HepG2 (cell line): Measurements from ENCODE around the gene LPCAT4. TPM values are rescaled to one million over a fixed set of nuclear protein-coding genes. Genes with fewer than 3 reads are reported as not detected.
A peak's percentile ranks its signal among the peaks of the same experiment; 100 is the strongest.

Source experiments
- BHLHE40 ChIP-seq: IDR thresholded peaks from 2 replicates; pipeline ENCODE4 v1.6.1; 2011; ENCODE audit warnings: low read length, improper control_type of control experiment
- CTCF ChIP-seq: sonication (generic); formaldehyde crosslinking; IDR thresholded peaks from 2 replicates; pipeline ENCODE4 v1.5.0; 2020; ENCODE audit warnings: mild to moderate bottlenecking, missing genetic modification reagents, moderate library complexity
- FOSL2 ChIP-seq: sonication (generic); formaldehyde crosslinking; IDR thresholded peaks from 2 replicates; pipeline ENCODE4 v1.4.0; 2020; ENCODE audit warnings: missing genetic modification reagents
- KMT2B ChIP-seq: IDR thresholded peaks from 2 replicates; pipeline ENCODE4 v1.6.1; 2016; ENCODE audit warnings: missing genetic modification reagents, missing compliant biosample characterization
- MTERF4 ChIP-seq: sonication (generic); formaldehyde crosslinking; IDR thresholded peaks from 2 replicates; pipeline ENCODE4 v1.8.0; 2023; ENCODE audit warnings: mild to moderate bottlenecking, missing genetic modification reagents
- MXI1 ChIP-seq: IDR thresholded peaks from 3 replicates; pipeline ENCODE4 v1.6.1; 2012; ENCODE audit warnings: low read depth, low read length, inconsistent platforms, borderline replicate concordance
- NR2C2 ChIP-seq: sonication (generic); formaldehyde crosslinking; IDR thresholded peaks from 2 replicates; pipeline ENCODE4 v1.4.0; 2020; ENCODE audit warnings: missing genetic modification reagents, mild to moderate bottlenecking, moderate library complexity, borderline replicate concordance
- PHF20 ChIP-seq: sonication (generic); formaldehyde crosslinking; IDR thresholded peaks from 2 replicates; pipeline ENCODE4 v1.5.0; 2020; ENCODE audit warnings: mild to moderate bottlenecking, missing genetic modification reagents
- POLR2A ChIP-seq, 2 experiments: IDR thresholded peaks; 2 replicates each; pipeline ENCODE4 v1.6.1; 2011; ENCODE audit warnings: low read depth in 2 of 2, low read length in 2 of 2, mild to moderate bottlenecking in 1 of 2, moderate library complexity in 1 of 2; ENCODE audit not compliant: insufficient read depth in 1 of 2
- RFX1 ChIP-seq: fragments of 450-650 bp; IDR thresholded peaks from 2 replicates; pipeline ENCODE4 v1.6.1; 2017
- SALL1 ChIP-seq: sonication (generic); formaldehyde crosslinking; IDR thresholded peaks from 2 replicates; pipeline ENCODE4 v1.8.0; 2022; ENCODE audit warnings: mild to moderate bottlenecking, missing genetic modification reagents
- SIN3A ChIP-seq: IDR thresholded peaks from 2 replicates; pipeline ENCODE4 v1.6.1; 2011; ENCODE audit warnings: low read depth, mild to moderate bottlenecking, control low read depth, low read length, borderline replicate concordance
- SRSF9 ChIP-seq: fragments of 200-400 bp; formaldehyde crosslinking; IDR thresholded peaks from 2 replicates; pipeline ENCODE4 v1.6.1; 2018; ENCODE audit warnings: borderline replicate concordance, mild to moderate bottlenecking, low read depth, low read length; ENCODE audit not compliant: insufficient read depth, poor library complexity, severe bottlenecking
- STAT5B ChIP-seq: sonication (generic); formaldehyde crosslinking; IDR thresholded peaks from 2 replicates; pipeline ENCODE4 v1.4.0; 2020; ENCODE audit warnings: missing genetic modification reagents
- SUZ12 ChIP-seq: fragments of 150-350 bp; IDR thresholded peaks from 2 replicates; pipeline ENCODE4 v1.6.1; 2014; ENCODE audit warnings: low read depth, low read length
- SYNCRIP ChIP-seq: fragments of 200-400 bp; formaldehyde crosslinking; IDR thresholded peaks from 2 replicates; pipeline ENCODE4 v1.6.1; 2018; ENCODE audit warnings: mild to moderate bottlenecking, low read depth, low read length; ENCODE audit not compliant: insufficient read depth
- ZHX1 ChIP-seq: sonication (generic); formaldehyde crosslinking; IDR thresholded peaks from 2 replicates; pipeline ENCODE4 v1.8.1; 2022; ENCODE audit warnings: low read depth, mild to moderate bottlenecking, missing genetic modification reagents
- ZNF749 ChIP-seq: sonication (generic); formaldehyde crosslinking; IDR thresholded peaks from 2 replicates; pipeline ENCODE4 v1.8.0; 2022; ENCODE audit warnings: mild to moderate bottlenecking, missing genetic modification reagents, moderate library complexity, borderline replicate concordance
- ZNF766 ChIP-seq: sonication (generic); formaldehyde crosslinking; IDR thresholded peaks from 2 replicates; pipeline ENCODE4 v1.5.0; 2020; ENCODE audit warnings: missing genetic modification reagents, borderline replicate concordance
- ZNF777 ChIP-seq: sonication (generic); formaldehyde crosslinking; IDR thresholded peaks from 2 replicates; pipeline ENCODE4 v1.4.0; 2020; ENCODE audit warnings: missing genetic modification reagents
- ZSCAN9 ChIP-seq: IDR thresholded peaks from 2 replicates; pipeline ENCODE4 v1.6.1; 2016; ENCODE audit warnings: borderline replicate concordance
- polyA plus RNA-seq, 8 experiments: library from polyadenylated mRNA; depleted of rRNA in 3 of 8; stranded (reverse) in 7 of 8; unstranded in 1 of 8; fragments of >200 nt; fragmentation: Illumina TruSeq in 4 of 8; extraction: Trizol in 4 of 8; gene quantifications; 2 replicates each; pipeline versions ENCODE4 v1.2.1 to v1.2.3, GENCODE V29; 2011 to 2016; ENCODE audit warnings: low read depth in 4 of 8, missing spikeins in 1 of 8, mixed read lengths in 1 of 8; ENCODE audit not compliant: insufficient read depth in 1 of 8
- total RNA-seq, 5 experiments: library from RNA; depleted of rRNA; stranded (reverse); fragments of >200 nt; fragmentation: Illumina TruSeq; extraction: Trizol; gene quantifications; 2 replicates each; pipeline ENCODE4 v1.2.3, GENCODE V29; 2016; ENCODE audit warnings: low read depth in 1 of 5
- TF ChIP-seq, protein P1 (sequence below): sonication (generic); formaldehyde crosslinking; IDR thresholded peaks from 2 replicates; pipeline ENCODE4 v1.4.0; 2020; ENCODE audit warnings: missing genetic modification reagents, mild to moderate bottlenecking, borderline replicate concordance

Gene LPCAT4
- total and polyA plus RNA-seq, 2 of the 13 experiments (the other 11 are each of a cell fraction or from before 2014, with no cell fraction given) = 8.1 to 57.1 TPM

- TF ChIP-seq ZNF766 (CRISPR knock-in tag) (peak; percentile 47; the same call in 1 of the 2 replicates), SIN3A (peak; percentile 91; the same call in 1 of the 2 replicates), ZSCAN9 (CRISPR knock-in tag) (no peak), FOSL2 (CRISPR knock-in tag) (peak; percentile 54), NR2C2 (CRISPR knock-in tag) (peak; percentile 61), BHLHE40 (no peak), ZHX1 (CRISPR knock-in tag) (peak; percentile 16; the same call in 1 of the 2 replicates), RFX1 (no peak), CTCF (CRISPR knock-in tag) (peak; percentile 27; the same call in 1 of the 2 replicates), SRSF9 (no peak), SYNCRIP (no peak), KMT2B (CRISPR knock-in tag) (peak; percentile 48; the same call in 1 of the 2 replicates), STAT5B (no peak), MXI1 (peak; percentile 49; the same call in 1 of the 3 replicates), SUZ12 (peak; percentile 61), PHF20 (CRISPR knock-in tag) (peak; percentile 47; the same call in 1 of the 2 replicates), ZNF749 (CRISPR knock-in tag) (no peak), ZNF777 (peak; percentile 96), POLR2A (IDR thresholded peaks at IDR 0.05; ENCODE audit: insufficient read depth in 1 of 2, low read depth in 2 of 2, low read length in 2 of 2) (peak; percentile 58 to 64; a peak in 3 of 4 replicates), SALL1 (CRISPR knock-in tag) (peak; percentile 81; the same call in 1 of the 2 replicates), MTERF4 (CRISPR knock-in tag) (0 out of 2 replicates have a peak, but pooled peaks have one; percentile 55)
- TF ChIP-seq, protein P1, sequence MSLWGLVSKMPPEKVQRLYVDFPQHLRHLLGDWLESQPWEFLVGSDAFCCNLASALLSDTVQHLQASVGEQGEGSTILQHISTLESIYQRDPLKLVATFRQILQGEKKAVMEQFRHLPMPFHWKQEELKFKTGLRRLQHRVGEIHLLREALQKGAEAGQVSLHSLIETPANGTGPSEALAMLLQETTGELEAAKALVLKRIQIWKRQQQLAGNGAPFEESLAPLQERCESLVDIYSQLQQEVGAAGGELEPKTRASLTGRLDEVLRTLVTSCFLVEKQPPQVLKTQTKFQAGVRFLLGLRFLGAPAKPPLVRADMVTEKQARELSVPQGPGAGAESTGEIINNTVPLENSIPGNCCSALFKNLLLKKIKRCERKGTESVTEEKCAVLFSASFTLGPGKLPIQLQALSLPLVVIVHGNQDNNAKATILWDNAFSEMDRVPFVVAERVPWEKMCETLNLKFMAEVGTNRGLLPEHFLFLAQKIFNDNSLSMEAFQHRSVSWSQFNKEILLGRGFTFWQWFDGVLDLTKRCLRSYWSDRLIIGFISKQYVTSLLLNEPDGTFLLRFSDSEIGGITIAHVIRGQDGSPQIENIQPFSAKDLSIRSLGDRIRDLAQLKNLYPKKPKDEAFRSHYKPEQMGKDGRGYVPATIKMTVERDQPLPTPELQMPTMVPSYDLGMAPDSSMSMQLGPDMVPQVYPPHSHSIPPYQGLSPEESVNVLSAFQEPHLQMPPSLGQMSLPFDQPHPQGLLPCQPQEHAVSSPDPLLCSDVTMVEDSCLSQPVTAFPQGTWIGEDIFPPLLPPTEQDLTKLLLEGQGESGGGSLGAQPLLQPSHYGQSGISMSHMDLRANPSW (CRISPR knock-in tag) = no peak
These were observed 29.3 kb downstream of the LPCAT4 start, which contains the start of gene SLC12A6 (continued) for GRCh38 chr15:34337557-34338306.
